GM19351 (cell line): ENCODE results near the gene NF1.
"Not testable (repeated sequence)": the region's sequence is repeated elsewhere in the genome, so short reads cannot be mapped to it uniquely, and the experiment has no call there.

ENCODE experiments used
- ATAC-seq: cut with Tn5 transposase; IDR thresholded peaks from one replicate; pipeline ENCODE4 v1.9.1; 2021; ENCODE audit warnings: mild to moderate bottlenecking, moderate library complexity; ENCODE audit not compliant: unreplicated experiment

NF1 gene

GRCh38 chr17:31321481-31321880 lies 226.7 kb downstream of the NF1 start, which contains the start of gene EVI2A:
Gene EVI2A (minus strand): TSS chr17:31321622. CDS start chr17:31319013, 2,609 bp downstream.
- ATAC-seq = no peak

DNA sequence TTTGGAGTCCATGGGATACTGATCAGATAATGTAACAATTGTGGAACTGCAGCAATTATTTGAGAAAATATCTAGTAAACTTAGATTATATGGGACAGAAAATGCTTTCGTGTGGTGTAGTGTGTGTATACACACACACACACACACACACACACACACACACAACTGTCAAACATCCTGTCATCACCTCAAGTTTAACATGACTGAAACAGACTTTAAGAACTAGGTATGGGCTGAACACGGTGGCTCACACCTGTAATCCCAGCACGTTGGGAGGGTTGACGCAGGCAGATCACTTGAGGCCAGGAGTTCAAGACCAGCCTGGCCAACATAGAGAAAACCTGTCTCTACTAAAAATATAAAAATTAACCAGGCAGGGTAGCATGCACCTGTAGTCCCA lies 227.2 kb downstream of the NF1 start:
- no peak for ATAC-seq

DNA sequence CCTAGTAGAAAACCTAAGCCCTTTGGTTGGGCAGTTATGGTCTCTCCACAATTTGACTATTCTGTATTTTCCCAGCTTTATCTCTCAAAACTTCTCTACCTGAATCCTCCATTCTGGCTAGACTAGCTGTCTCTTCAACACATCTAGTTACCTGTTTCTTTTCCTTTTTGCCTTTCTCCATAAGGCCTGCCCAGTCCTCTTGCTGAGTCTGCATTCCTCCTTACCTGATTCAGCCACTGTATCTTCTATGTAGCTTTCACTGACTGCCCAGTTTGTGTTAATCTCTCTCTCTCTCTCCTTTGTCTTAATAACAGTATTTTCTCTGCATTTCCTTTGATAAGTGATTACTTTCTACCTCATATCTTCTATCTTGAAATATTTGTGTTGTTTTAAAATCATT lies 228.8 kb downstream of the NF1 start:
- no peak for ATAC-seq

DNA sequence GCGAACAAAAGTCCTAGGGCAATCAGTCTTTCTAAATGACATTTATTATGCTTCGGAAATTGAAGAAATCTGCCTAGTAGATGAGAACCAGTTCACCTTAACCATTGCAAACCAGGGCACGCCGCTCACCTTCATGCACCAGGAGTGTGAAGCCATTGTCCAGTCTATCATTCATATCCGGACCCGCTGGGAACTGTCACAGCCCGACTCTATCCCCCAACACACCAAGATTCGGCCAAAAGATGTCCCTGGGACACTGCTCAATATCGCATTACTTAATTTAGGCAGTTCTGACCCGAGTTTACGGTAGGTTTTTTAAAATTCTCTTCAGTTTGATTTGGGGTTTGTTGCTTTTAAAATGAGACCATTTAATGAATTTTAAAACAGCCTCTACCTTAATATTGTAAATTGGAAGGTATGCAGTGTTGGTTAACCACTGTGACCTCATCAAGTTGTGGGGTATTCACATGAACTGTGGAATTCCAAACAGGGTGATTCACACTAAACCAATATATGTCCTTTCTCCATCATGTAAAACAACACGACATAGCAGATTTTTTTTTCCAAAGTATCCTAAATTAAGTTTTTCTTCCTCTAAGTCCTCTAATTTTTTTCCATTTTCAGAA lies 232.9 kb downstream of the NF1 start:
- no peak for ATAC-seq

GRCh38 chr17:31328160-31328535 lies 233.4 kb downstream of the NF1 start:
- no peak for ATAC-seq

DNA sequence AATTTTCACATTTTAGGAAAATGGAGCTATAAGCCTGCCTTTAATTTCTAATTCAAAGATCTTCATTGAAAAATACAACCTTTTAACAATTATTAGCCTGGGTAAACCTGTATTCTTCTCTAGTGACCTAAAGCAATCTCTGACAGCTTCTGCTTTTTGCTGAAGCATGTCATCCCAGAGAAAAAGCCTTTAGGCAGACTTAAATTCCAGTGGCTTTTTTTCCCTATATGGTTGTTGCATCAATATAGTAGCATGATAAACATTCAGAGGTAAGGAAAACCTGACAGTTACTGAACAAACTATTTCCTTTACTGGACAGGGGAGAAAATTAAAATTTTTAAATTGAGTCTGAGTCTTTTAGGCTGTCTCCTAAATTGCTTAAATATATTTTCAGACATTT lies 234.4 kb downstream of the NF1 start:
- ATAC-seq = no peak

DNA sequence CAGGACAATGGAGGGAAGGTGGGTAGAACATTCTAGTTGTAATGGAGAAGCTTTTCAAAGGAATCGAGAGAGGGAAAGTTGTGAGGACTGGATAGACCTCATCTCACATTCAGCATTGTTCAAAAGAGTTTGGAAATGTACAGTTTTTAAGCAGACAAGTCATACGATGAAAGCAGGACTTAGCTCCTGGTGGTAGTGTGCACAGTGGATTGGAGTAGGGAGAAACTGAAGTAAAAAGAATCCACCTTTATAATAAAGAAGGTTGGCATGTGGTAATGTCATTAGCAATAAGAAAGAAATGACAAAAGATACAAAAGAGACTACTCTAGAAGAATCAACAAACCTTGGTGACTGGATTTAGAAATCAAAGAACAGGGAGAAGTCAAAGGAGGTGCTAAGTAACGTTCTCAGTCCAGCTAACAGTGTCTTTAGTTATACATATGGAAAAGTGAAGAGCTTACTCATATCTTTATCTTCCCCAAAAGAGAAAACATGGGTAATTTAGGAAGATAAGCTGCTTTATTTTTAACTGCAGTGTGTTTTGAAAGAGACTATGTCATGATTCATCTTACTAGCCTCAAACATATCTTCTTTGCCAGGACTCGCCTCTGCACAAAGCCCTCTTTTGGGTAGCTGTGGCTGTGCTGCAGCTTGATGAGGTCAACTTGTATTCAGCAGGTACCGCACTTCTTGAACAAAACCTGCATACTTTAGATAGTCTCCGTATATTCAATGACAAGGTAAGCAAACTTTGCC lies 245.3 kb downstream of the NF1 start:
- ATAC-seq = no peak

DNA sequence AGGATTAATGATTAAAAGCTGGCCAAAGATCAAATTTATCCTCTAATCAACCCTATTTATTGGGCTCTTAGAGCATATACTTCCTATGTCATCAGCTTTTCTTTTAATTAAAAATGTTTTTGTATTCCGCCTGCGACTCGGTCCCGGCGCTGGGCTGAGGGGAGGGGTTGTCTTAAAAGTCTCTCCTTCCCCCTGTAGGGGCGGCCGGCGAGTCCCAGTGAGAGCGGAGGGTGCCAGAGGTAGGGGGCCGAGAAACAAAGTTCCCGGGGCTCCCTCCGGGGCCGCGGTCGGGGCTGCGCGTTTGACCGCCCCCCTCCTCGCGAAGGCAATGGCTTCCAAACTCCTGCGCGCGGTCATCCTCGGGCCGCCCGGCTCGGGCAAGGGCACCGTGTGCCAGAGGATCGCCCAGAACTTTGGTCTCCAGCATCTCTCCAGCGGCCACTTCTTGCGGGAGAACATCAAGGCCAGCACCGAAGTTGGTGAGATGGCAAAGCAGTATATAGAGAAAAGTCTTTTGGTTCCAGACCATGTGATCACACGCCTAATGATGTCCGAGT lies 250.5 kb downstream of the NF1 start:
- not testable (repeated sequence) for ATAC-seq

GRCh38 chr17:31349454-31349853 lies 254.7 kb downstream of the NF1 start:
- ATAC-seq = no peak

DNA sequence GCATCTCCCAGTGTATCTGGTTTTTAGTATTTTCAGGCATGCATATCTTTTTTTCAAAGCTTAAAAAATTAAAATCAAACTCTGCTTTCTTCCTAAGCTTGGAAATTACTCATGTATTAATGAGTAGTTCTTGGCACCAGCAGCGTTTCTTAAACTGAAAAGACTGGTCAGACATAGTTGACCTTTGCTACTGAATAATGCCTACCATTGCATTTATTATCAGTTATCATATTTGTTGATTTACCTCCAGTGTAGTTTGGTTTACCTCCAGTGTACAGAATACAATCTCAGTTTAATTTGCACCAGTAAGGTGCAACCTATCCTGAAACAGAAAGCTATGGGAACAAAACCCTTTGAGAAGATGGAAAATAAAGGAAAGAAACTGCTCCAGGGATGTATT lies 261.2 kb downstream of the NF1 start:
- no peak for ATAC-seq

GRCh38 chr17:31357091-31357490 lies 262.3 kb downstream of the NF1 start:
- no peak for ATAC-seq

GRCh38 chr17:31357839-31358394 lies 263.1 kb downstream of the NF1 start:
- no peak for ATAC-seq

GRCh38 chr17:31364012-31364411 lies 269.2 kb downstream of the NF1 start:
- ATAC-seq = no peak

DNA sequence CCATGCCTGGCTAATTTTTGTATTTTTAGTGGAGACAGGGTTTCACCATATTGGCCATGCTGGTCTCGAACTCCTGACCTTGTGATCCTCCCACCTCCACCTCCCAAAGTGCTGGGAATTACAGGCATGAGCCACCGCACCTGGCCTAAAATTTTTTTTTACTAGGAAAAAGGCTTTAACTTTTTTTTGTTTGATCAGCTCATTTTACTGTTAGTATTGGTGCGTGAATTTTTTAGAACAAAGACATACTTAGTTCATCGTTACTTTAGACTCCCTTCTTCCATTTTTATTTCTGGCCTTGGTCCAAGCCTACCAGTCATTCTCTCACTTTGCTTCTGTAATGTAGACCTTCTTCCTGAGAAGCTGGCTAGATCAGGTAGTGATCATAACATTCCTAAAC lies 271.3 kb downstream of the NF1 start:
- ATAC-seq = no peak

DNA sequence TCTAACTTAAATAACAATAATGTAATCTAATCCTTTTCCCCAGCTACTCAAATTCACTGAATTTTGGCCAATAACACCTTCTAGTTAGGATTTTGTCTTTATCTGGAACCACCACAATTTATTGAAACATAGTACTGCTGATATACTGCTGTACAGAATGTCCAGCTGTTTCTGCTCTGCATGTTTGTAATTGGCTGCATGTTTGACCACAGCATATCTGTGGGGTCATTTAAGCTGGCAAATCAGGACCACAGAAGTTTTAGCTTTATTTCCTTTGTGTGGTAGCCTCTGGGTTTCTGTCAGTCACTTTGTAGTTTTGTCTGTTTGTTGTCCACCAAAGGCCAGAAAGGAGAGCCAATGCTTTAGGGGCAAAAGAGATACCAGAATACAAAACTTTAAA lies 274.5 kb downstream of the NF1 start:
- no peak for ATAC-seq

GRCh38 chr17:31371511-31372097 lies 276.8 kb downstream of the NF1 start:
- no peak for ATAC-seq

DNA sequence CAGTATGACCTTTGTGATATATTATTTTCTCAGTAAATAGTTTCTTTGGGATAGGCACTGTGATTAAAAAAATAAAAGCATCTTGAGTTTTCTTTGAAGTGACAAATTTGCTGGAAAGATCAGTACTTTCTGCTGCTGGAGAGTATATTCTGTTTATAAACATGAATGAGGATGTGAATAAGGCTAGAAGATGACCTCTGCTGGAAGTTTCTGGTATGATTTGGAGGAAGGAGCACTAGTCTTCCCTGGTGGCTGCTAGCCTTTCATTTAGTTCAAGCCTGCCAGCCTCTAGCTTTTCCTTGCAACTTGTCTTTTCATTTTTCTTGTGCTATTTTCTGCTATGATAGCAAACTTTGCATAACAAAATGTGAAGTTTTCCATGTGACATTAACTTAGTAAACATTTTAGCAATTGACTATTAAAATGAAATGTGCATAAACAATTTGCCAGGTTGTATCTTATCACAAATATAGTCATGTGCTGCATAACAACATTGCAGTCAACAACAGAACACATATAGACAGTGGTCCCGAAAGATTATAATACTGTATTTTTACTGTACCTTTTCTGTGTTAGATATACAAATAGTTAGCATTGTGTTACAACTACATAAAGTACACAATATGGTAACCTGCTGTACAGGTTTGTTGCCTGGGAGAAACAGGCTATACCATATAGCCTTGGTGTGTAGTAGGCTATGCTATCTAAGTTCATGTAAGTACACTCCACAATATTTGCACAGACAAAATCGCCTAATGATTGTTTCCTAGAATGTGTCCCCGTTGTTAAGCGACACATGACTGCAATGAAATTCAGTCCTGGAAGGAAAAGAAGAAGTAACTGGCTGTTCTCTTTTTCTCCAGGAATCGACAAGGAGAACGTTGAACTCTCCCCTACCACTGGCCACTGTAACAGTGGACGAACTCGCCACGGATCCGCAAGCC lies 278.6 kb downstream of the NF1 start:
- ATAC-seq = no peak

DNA sequence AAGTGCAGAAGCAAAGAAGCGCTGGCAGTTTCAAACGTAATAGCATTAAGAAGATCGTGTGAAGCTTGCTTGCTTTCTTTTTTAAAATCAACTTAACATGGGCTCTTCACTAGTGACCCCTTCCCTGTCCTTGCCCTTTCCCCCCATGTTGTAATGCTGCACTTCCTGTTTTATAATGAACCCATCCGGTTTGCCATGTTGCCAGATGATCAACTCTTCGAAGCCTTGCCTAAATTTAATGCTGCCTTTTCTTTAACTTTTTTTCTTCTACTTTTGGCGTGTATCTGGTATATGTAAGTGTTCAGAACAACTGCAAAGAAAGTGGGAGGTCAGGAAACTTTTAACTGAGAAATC lies 279.3 kb downstream of the NF1 start:
- ATAC-seq = no peak

DNA sequence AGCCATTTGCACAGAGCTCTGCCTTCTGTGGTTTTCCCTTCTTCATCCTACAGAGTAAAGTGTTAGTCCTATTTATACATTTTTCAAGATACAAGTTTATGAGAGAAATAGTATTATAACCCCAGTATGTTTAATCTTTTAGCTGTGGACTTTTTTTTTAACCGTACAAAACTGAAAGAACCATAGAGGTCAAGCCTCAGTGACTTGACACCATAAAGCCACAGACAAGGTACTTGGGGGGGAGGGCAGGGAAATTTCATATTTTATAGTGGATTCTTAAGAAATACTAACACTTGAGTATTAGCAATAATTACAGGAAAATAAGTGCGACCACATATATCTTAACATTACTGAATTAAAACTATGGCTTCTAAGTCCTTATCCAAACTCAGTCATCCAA lies 279.7 kb downstream of the NF1 start:
- ATAC-seq = no peak

- no peak for ATAC-seq
Measured at GRCh38 chr17:31378638-31379037, 283.9 kb downstream of the NF1 start.
